Activated CD8-positive, alpha-beta T cell treated with anti-CD3 and anti-CD28 coated beads for 36 hours (primary cell): ENCODE results near the gene RCSD1. TPM values are rescaled to one million over a fixed set of nuclear protein-coding genes. Genes with fewer than 3 reads are reported as not detected.

Experiments used
- ATAC-seq: fragments of 200-7000 bp; cut with Tn5 transposase; one replicate; pipeline ENCODE4 v1.10.0; 2021; ENCODE audit warnings: mild to moderate bottlenecking, moderate library complexity
- CTCF ChIA-PET: fragments of 350-600 bp; sonication (Branson Sonifier 250); formaldehyde crosslinking; loops from one replicate; lab custom pipeline; 2021; ENCODE audit warnings: antibody characterized with exemption; lab: Charles Lee
- POLR2A ChIA-PET: fragments of 350-600 bp; sonication (Branson Sonifier 250); formaldehyde crosslinking; loops from one replicate; lab custom pipeline; 2021; ENCODE audit warnings: antibody characterized with exemption; lab: Charles Lee
- DNase-seq: peaks from one replicate; pipeline ENCODE4 v3.0.0-alpha.2; 2020
- H3K27ac Mint-ChIP-seq: one replicate; pipeline ENCODE4 v1.8.0; 2021; ENCODE audit warnings: mild to moderate bottlenecking, mixed read lengths
- H3K27me3 Mint-ChIP-seq: one replicate; pipeline ENCODE4 v1.8.0; 2021; ENCODE audit warnings: mixed read lengths
- H3K36me3 Mint-ChIP-seq: one replicate; pipeline ENCODE4 v1.8.0; 2021; ENCODE audit warnings: low read depth, mixed read lengths
- H3K4me1 Mint-ChIP-seq: one replicate; pipeline ENCODE4 v1.8.0; 2021; ENCODE audit warnings: low read depth, mixed read lengths
- H3K4me3 Mint-ChIP-seq: one replicate; pipeline ENCODE4 v1.8.0; 2021; ENCODE audit warnings: mild to moderate bottlenecking, moderate library complexity, mixed read lengths
- H3K9me3 Mint-ChIP-seq: one replicate; pipeline ENCODE4 v1.8.0; 2021; ENCODE audit warnings: mixed read lengths
- CTCF ChIP-seq: fragments of 200-600 bp; IDR thresholded peaks from one replicate; pipeline ENCODE4 v1.8.0; 2022; ENCODE audit warnings: antibody characterized with exemption, mild to moderate bottlenecking
- intact Hi-C: fragments of 100-400 bp; cut with micrococcal nuclease; formaldehyde crosslinking; loops from one replicate; pipeline ENCODE4 v1.10.0; 2022
- total RNA-seq, 2 experiments: library from RNA; stranded (reverse); gene quantifications; one replicate each; pipeline ENCODE4 v1.2.3, GENCODE V29; 2021

RCSD1 gene
- total RNA-seq, 2 experiments from 2014 or later: 66.4 to 67.9 TPM

GRCh38 chr1:167708940-167709389 lies 78.9 kb downstream of the RCSD1 start:
- no peak for DNase-seq
- ChIA-PET CTCF (interaction anchor here (2.1 to 2.3 kb wide), 2 partner anchors 21 to 108 kb away, joined by 6 to 8 read pairs; no protein-coding TSS in a partner anchor), POLR2A (interaction anchor here (0.6 kb wide), 1 partner anchor 163 kb away, joined by 3 read pairs; no protein-coding TSS in a partner anchor)

GRCh38 chr1:167710836-167711235 lies 80.8 kb downstream of the RCSD1 start:
- Mint-ChIP-seq H3K9me3 (no peaks in the 10 kb centered on the region), H3K27ac (no peak overlapping the region), H3K27me3 (peaks cover 6% of the 10 kb centered on the region), H3K36me3 (peaks cover 10% of the 10 kb centered on the region), H3K4me1 (peaks cover 21% of the 10 kb centered on the region), H3K4me3 (no peak overlapping the region)
- ATAC-seq (no peak), DNase-seq (no peak)
- no peak for TF ChIP-seq CTCF
- CTCF ChIA-PET: interaction anchor here (1.1 kb wide), 1 partner anchor 17 kb away, joined by 3 read pairs; no protein-coding TSS in a partner anchor
- POLR2A ChIA-PET: no interaction called here
- intact Hi-C loops: loop anchor here (10.0 kb wide), 2 partner anchors 224 to 374 kb away; partner anchors contain the start of genes DCAF6 and MPC2

More at GRCh38 chr1:167708940-167709389, 78.9 kb downstream of the RCSD1 start:
- H3K36me3 Mint-ChIP-seq: peaks cover 10% of the 10 kb centered on the region
- H3K9me3 Mint-ChIP-seq: no peaks in the 10 kb centered on the region
- no peak for TF ChIP-seq CTCF
- H3K4me3 Mint-ChIP-seq: no peak overlapping the region
- H3K27ac Mint-ChIP-seq: peak overlapping the region; percentile 67
- no peak for ATAC-seq
- intact Hi-C loops: no loop called here
- H3K4me1 Mint-ChIP-seq: peaks cover 21% of the 10 kb centered on the region
- no peaks in the 10 kb centered on the region for H3K27me3 Mint-ChIP-seq

DNA sequence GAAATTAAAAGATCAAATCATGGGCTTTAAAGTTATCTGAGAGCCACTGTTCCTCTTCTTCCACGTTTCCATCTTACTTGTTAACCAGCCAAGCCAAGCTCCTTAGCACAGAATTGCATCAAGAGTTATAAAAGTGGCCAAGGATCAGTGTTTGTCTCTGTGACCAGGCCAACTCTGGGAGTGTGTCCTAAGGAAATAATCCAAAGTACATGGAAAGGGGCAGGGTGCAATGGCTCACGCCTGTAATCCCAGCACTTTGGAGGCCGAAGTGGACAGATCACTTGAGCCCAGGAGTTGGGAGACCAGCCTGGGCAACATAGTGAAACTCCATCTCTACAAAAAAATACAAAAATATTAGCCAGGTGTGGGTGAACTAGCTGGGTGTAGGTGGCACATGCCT lies 81.8 kb downstream of the RCSD1 start:
- Mint-ChIP-seq H3K4me1 (peaks cover 21% of the 10 kb centered on the region), H3K36me3 (peaks cover 10% of the 10 kb centered on the region), H3K27ac (no peak overlapping the region), H3K4me3 (no peak overlapping the region), H3K27me3 (peaks cover 6% of the 10 kb centered on the region), H3K9me3 (no peaks in the 10 kb centered on the region)
- intact Hi-C loops: loop anchor here (10.0 kb wide), 2 partner anchors 223 to 373 kb away; partner anchors contain the start of genes DCAF6 and MPC2
- CTCF ChIA-PET: interaction anchor here (1.1 to 1.8 kb wide), 2 partner anchors 18 to 156 kb away, joined by 3 to 4 read pairs; no protein-coding TSS in a partner anchor
- DNase-seq (no peak), ATAC-seq (no peak)
- TF ChIP-seq CTCF: no peak
- POLR2A ChIA-PET: no interaction called here

DNA sequence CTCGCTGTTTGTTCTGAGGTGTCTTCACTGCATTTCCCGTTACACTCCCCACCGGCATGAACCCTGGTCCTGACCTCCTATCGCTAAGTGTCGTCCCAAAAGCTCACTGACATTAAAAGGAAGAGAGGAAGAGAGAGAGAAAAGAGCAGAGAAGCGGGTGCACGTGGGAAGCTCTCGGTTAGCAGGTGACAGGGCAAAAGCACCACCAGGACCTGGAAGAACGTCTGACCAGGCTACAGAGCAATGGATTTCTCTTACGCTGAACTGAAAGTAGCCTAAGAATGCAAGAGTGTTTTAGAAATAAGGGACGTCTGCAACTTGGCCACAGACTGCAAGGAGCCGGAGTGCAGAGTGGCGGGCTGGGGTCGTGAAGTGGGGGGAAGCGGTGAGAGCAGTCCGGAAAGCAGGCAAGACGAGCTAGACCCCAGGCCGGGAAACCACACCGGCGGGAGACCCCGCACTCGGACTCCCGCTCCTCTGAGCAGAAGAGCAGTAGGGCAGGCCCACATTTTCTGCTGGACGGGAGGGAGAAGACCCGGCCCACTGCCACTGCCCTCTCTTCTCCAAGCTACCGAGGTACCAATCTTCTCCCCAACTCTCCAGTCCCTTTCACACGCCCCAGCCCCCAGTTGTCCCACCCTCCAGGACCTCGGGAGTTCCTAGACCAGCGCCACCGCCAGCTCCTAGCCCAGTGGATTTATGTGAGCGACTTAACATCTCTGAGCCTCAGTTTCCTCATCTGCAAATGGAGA lies 83.5 kb downstream of the RCSD1 start:
- H3K4me1 Mint-ChIP-seq: peaks cover 23% of the 10 kb centered on the region
- ChIA-PET POLR2A (interaction anchor here (0.6 to 1.9 kb wide), 9 partner anchors 26 to 319 kb away, joined by 3 to 6 read pairs (median 3); partner anchors contain the start of genes DCAF6 and RCSD1), CTCF (interaction anchor here (0.6 to 4.2 kb wide), 7 partner anchors 25 to 221 kb away, joined by 3 to 20 read pairs (median 3); partner anchors contain the start of gene CREG1)
- ATAC-seq: no peak
- peak overlapping the region; percentile 95 for H3K27ac Mint-ChIP-seq
- peak; percentile 33 for DNase-seq
- peaks cover 8% of the 10 kb centered on the region for H3K36me3 Mint-ChIP-seq
- intact Hi-C loops: loop anchor here (2.0 to 10.0 kb wide), 3 partner anchors 89 to 371 kb away; partner anchors contain the start of genes DCAF6 and MPC2
- no peaks in the 10 kb centered on the region for H3K9me3 Mint-ChIP-seq
- H3K27me3 Mint-ChIP-seq: peaks cover 6% of the 10 kb centered on the region
- TF ChIP-seq CTCF: no peak
- H3K4me3 Mint-ChIP-seq: peak overlapping the region; percentile 90
